ENCODE results near the gene FARS2.
A peak's percentile ranks its signal among the peaks of the same experiment; 100 is the strongest.

Gene FARS2

DNA sequence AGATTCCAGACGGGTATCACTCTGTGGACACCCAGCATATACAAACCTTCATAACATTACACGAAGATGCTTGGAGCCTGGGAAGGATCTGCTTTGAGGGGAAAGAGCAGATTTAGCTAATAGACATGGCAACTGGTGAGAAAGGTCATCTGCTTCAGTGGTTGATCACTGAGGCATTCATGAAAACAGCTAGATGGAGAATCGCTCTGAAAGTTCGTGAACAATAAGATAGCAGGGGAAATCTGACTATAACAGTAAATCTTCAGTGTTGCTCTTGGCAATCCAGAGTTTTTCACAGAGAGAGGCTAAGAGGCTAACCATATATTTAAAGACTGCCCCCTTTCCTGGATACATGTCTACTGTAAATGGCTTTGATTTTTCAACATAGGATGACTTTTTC, 245.3 kb downstream of the FARS2 start:
- no peak for DNase-seq (ENCODE audit: low spot score)

DNA sequence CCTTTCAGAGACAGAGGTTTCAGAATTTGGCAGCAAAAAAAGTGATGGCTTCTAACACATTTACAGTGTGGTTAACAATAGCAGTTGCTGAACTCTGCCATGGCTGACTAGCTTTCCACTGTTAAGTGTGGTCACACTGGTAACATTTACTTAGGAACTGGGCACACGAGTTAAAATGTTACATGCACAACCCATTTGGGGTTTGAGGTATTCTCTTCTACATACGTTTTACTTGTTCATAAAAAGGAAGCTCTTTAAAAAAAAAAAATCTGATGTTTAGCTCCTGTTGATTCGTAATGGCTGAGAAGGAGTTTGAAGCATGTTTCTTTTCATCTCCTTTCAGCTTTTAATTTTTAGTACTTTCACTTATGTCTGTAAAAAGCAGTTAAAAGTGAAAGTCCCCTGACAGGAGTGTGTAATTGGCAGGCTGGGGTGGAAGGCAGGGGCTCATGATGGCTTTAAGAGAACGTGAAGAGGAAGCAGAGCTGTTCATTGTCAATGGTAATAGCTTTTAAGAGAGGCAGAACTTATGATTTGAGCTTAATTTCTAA, 245.9 kb downstream of the FARS2 start:
- no peak for DNase-seq (ENCODE audit: low spot score)

DNA sequence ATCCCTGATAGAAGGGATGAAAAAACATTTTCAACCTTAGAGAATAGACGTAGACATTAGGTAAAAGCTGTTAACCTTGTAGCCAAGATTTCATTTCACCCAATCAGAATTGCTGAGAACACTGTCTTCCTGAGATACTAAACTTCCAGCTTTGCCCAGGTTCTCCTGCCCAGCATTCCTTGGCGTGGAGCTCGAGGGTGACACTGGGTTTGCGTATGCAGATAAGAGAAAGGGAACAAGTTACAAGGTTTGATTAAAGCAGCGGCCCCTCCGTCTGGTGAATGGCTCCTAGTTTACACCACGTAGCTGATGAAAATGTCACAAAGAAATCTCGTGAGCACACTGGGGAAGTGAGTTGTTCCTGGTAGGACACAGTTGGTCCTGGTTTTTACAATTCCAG, 247.8 kb downstream of the FARS2 start:
- no peak for DNase-seq (ENCODE audit: low spot score)

DNA sequence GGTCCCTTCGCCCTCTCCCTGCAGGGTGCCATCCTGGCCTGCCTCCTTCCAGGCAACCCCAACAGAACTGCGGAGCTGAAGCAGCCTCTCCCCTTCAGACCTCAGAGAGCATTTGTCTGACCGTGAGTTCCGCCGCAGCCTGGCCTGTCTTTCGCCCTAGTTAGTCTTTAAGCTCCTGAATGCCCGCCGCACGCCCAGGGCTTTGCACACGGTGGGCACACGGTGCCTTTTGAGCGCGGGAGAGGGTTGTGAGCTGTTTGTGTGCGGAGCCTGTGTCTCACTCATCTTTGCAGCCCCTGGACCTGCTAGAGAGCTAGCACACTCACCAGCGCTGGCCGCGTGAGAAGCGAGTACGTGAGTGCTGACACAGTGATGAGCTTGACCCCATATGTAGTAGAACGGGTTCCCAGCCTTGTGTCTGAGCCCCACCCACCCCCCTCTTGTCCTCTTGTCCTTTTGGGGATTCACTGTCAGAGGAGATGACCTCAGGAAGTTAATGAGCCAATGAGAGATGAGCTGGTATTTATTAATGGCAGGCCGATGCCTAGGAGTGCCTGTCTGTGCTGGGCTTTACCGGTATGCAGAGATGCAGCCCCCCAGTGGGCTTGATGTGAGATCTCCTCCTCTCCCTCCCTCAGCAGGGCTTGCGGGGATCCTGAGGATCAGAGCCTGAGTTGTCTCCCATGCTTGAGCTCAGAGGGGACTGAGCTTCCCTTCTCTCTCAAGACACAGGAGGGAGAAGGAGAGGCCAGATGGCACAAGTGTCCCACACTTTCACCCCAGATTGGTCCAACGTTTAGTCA, 249.2 kb downstream of the FARS2 start:
- DNase-seq (ENCODE audit: low spot score): no peak

DNA sequence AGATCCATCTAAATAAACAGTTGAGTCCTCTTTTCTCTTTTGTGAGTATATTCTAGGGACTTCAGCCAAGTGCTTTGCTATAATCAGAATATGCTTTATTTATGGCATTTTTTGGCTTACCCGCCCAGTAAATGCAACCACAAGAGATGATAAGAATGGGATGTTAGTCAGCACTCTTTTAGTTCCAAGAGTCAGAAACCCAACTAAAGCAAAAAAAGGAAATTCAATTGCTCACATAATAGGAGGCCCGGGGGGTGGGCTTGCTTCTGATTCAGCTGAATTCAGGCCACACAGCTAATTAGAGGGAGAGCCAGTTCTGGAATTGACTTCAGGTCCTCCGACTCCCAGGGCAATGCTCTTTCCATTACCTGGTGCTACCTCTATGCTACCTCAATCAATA, 250.6 kb downstream of the FARS2 start:
- DNase-seq (ENCODE audit: low spot score): no peak

DNA sequence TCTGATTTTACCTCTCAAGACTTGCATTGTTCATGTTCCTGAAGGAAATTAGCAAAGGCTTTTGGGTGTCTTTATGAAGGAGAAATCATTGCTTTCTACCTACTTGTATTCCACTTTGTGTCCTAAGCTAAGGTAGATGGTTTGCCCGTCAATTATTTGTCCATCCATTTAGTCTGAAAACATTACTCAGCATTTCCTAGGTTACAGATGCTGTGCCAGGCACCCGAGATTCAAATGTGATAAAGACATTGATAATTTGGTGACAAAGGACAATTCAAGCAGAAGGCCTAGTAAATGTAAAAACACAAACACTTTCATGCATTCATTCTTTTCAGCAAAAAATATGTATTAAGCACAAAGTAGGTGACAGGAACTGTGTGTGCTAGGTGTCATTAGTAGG, 251.1 kb downstream of the FARS2 start:
- DNase-seq (ENCODE audit: low spot score): no peak

DNA sequence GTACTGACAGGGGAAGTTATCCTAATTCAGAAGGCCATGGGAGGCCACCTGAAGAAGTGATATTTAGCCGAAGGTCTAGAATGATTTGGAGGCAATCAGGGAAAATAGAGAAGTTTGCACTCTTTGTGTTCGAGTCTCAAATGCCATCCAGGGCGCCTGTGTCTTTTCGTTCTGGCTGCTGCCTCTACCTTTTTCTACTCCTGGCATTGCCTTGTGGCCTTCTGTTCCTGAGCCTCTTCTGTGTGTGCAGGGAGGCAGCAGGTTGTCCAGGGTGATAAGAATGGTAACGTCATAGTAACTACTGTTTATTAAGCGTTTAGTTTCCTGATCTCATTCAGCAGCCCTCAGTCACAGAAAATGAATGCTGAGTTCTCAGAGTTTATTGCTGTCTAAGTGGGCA, 252.1 kb downstream of the FARS2 start:
- no peak for DNase-seq (ENCODE audit: low spot score)

DNA sequence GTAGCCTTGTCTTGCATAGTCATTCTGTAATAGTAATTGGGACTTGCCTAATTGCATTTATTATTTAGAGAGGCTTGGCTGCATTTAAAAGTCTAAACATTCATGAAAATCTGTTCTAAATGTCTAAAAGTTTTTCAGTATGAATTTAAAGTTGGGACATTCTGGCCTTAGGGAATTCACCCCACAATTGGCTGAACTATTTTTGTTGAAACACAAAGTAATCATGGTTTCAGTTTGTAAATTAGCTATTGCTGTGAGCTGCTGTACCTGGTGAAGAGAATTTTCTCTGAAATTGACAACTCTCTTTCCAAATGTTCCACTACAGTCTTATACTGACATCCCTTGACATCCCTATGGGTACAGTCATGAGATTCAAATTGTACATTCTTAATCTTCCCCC, 253.0 kb downstream of the FARS2 start:
- DNase-seq (ENCODE audit: low spot score): no peak

DNA sequence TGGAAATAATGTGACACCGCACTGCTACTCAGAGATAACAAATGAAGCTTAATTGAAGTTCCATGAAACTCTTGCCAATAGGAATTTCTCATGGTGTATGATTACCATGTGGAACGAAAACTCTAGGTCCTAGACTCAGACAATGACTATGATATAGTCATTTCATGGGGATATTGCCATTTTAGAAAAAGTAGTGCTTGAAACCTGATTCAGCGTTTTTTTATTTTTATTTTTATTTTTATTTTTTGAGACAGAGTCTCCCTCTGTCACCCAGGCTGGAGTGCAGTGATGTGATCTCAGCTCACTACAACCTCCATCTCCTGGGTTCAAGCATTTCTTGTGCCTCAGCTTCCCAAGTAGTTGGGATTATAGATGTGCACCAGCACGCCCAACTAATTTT, 253.9 kb downstream of the FARS2 start:
- DNase-seq (ENCODE audit: low spot score): no peak

DNA sequence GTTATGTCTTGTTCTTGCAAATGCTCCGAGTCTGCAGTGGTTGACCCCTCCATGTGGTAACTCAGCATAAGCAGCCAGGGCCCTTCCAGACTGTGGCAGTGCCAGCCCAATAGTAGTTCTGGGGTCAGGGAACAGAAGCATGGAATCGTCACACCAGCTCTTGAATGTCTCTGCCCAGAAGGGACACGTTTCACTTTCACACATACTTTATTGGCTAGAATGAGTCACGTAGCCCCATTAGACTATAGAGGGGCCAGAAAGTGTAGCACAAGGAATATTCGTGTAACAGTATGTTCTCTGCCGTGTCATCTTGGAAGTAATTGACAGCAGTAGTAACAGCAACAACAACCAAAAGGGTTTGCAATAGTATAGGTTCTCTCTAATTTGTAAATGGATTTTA, 254.7 kb downstream of the FARS2 start:
- no peak for DNase-seq (ENCODE audit: low spot score)

DNA sequence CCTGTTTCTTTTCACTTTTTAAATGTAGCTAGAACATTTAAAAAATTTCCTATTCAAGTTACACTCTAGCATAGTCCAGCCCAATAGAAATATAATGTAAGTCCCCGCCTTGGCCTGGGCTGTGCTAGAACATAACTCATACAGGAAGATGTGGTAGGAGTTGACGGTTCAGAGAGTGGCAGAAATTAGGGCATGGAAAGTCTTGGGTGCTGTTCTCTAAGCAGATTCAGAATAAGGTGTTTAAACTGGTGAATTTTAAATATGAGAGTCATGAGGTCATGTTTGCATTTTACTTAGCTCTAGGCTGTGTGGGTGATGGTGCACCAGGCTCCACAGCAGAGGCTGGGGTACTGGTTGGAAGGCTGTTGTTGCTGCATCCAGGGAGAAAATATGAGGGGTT, 256.5 kb downstream of the FARS2 start:
- DNase-seq (ENCODE audit: low spot score): peak; percentile 55

DNA sequence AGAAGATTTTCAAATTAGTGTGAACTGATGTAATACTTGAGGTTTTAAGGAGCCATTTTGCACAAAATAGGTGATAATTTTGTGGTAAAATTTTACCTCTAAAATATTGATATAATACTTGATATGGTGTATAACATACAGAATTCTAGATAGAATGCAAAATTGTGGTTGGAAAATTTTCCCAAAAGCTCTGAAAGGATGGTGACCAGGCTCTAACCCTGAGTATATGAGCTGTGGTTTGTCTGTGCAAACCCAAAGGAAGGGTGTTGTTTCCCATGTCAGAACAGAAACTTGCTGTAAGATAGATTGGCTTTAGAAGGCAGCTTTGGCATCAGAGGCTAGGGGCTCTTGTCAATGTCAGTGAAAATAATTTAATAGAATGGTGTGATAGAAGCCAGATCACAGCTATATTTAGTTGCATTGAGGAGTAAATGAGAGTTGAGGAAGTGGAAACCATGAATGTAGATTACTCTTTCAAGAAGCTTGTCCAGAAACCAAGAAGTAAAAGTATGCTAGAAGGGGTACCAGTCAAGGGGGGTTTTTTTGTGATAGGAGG, 257.7 kb downstream of the FARS2 start:
- no peak for DNase-seq (ENCODE audit: low spot score)

DNA sequence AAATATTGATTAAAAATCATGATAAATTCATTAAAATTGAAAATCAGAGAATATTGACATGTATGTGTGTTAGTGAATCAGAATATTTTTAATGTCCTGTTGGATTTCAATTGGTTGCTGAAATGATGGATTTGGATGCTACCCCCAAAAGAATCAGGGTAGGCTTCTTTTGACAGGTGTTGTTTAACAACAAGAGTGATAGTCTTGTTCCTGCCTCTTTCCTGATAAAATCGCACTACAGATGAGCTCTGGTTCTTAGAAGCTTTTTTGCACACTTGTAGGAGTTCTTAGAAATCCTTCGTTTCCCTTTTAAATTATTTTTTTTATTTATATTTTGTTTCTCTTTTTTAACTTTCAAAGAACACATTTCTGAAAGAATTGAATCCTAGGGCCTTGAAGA, 259.5 kb downstream of the FARS2 start:
- DNase-seq (ENCODE audit: low spot score): no peak

DNA sequence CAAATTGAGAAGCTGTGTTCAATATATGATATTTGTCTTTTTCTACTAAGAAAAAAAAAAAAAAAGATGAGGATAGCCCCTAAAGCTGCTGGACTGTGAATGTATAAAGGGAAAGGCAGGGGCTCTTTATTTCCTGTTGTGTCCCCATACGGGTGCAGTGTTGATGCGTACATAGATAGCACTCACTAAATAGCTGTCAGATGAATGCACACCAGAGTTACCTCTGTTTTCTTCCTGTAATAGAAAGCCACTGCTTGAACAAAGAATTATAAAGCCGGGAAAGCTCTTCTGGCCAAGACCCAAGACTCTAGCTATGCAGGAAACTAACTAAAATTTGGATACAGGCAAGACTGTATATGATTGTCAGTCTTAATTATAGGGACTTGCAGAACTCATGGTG, 260.0 kb downstream of the FARS2 start:
- no peak for DNase-seq (ENCODE audit: low spot score)

DNA sequence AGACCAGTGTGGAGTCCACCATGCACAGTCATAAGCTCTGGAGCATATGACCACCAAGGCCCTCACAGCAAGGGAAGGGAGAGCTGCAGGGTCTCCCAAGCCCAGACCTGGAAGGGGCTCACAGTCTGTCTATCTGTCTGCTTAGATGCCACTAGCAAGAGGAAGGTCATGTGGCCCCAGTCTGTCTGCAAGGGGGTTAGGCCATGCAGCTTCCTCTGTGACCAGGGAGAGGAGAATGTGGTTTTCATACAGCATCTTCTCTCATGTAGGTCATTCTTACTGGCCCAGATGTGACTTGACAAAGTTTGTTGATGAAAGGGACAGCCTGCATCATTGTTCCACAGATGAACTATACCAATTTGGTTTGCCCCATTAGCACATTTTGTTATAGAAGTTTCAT, 260.8 kb downstream of the FARS2 start:
- DNase-seq (ENCODE audit: low spot score): no peak

DNA sequence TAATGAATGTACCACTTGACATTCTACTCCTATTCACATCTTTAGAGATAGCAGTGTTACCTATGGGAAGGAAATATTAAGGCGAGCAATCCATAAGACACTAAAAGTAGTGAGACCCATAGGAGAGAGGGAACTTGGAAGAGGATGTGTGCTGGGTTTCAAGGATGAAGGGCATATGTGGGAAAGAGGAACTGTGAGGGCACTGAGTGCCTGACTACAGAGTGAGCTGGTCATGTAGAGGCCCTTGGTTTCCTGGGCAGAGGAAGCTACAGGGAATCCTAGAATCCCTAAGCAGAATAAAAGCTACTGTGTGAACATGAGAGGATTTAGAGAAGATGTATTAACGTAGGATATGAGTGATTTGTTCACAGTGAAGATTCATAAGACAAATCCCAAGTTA, 262.8 kb downstream of the FARS2 start:
- no peak for DNase-seq (ENCODE audit: low spot score)

DNA sequence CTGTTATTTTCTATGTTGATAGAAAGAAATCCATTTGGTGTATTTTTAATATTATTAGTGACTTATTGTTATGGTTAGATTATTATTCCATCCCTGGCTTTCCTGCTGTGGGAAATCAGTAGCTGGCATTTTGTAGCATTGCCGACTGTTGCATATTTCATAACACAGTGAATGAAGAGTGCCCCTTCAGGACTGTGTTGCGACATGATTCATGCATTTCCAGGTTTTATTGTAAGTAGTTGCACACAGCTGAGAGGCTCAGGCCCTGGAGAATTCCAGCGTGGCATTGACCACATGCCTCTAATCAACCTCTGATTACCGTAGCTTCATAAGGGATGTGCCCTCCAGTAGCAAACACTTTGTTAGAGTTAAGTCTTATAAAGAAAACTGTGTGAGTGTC, 263.9 kb downstream of the FARS2 start:
- DNase-seq (ENCODE audit: low spot score): no peak

DNA sequence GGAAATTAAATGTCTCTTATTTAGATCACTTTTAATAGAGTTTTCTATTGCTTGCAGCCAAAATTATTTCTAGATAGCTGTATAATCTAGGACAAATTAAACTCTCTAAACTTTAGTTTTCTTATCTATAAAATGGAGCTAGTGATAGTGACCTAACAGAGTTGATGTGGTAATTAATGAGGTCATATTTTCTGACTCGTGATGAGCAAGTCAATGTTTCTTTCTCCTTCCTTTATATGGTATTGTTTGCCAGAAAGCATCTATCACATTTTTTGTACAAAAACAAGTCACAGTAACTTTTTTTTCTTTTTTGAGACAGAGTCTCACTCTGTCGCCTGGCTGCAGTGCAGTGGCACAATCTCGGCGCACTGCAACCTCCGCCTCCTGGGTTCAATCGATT, 267.7 kb downstream of the FARS2 start:
- DNase-seq (ENCODE audit: low spot score): no peak

DNA sequence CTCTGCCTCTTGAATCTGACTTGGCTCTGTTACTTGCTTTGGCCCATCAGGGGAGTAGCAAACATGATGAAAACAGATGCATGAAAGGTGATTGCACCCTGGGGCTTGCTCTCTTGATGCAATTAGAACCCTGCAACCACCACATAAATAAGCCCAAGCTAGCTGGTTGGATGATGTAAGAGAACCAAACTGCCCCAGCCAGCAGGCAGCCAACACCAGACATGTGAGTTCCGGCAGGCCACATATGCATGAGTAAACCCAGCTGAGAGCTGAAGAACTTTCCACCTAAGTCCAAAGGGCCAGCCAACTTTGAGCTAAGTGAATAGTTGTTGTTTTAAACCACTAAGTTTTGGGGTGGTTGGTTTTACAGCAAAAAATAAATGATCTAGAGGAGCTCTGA, 268.4 kb downstream of the FARS2 start:
- no peak for DNase-seq (ENCODE audit: low spot score)

DNA sequence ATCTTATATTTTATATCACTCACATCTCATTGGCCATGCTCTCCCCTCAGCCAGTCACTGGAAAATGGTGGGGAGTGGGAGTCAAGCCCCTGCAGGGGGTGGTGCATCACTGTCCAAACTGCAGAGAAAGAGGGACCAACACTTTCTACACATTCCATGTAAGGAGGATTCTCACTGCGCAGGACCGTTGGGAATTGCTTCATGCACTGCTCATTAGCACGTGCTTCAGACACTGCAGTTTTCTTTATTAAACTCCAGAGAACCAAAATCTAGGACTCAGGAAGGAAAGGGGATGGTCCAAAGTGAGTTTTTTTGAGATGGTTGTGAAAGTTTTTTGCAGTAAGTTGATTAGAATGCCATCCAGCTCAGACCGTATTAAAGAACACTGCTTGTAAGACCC, 269.8 kb downstream of the FARS2 start:
- DNase-seq (ENCODE audit: low spot score): no peak

DNA sequence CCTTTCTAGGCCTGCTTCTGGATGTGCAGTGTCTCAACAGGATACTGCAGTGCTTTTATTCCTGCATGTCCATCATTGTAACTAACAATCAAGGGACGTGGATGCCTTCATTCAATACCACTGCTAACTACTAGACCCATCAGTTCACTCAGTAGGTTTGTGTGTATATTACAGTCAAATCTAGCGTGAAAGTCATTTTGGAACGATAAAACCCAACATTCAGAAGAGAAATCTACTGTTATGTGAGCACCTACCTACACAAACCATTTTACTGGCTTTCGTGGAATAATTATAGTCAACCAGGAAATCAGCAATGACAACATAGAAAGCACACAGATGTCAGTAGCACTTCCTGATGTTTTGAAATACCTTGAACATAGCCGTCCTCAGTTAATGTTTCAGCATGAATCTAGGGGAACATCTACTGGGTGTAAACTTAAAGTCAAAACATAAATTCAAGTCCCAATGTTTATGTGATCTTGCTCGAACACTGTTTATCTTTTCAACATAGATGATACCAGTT, 270.6 kb downstream of the FARS2 start:
- DNase-seq (ENCODE audit: low spot score): no peak

DNA sequence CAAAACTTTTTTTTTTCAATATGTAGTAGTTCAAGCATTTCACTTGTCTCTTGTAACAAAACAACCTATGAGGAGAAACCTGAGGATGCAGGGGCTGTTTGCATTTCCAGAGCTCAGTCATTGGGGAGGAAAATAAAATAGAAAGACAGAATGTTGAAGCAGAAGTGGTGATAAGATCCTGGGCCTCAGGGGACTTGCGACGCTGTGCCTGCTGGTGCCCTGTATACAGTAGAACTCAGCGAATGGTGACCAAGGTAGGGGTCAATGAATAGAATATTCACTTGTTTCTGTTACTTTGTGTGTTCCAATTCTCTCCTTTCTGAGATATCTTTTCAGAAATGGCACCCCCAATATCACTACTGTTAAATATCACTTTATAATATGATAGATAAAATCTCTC, 271.6 kb downstream of the FARS2 start:
- DNase-seq (ENCODE audit: low spot score): no peak

DNA sequence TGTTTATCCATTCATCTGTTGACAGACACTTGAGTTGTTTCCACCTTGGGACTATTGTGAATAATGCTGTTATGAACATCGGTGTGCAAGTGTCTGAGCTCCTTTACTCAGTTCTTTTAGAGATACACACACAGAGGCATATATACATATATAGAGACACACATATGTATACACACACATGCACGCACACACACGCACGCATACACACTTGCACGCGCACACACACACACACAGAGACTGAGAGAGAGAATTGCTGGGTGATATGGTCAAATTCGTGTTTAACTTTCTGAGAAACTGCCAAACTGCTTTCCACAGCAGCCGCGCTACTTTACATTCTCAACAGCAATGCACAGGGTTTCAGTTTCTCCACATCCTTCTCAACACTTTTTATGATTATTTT, 273.3 kb downstream of the FARS2 start:
- no peak for DNase-seq (ENCODE audit: low spot score)

DNA sequence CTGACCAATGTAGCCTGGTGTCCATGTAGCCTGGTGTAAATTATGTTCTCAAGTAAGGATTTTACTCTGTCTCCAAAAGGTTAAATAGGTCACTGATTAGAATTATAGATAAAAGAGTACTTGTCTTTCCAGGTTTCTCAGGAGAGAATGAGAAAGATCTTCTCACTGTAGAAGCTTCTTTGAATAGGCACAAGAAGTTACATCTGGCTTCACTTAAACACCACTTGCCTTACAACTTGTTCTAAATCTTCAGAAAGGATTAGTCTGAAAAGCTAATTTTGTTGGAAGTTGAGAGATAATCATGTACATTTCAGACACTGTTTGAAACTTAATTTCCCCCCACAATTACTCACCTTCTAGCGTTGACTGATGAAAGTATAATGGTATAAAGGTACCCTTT, 275.3 kb downstream of the FARS2 start:
- no peak for DNase-seq (ENCODE audit: low spot score)
